ENCODE results near the gene TACC2. TPM values are rescaled to one million over a fixed set of nuclear protein-coding genes. Genes with fewer than 3 reads are reported as not detected.

TACC2 gene
- total and polyA plus RNA-seq, 2 donors (not counting 3 experiments of a cell fraction or from before 2014, with no cell fraction given): 14.4 to 46.2 TPM

GRCh38 chr10:122301811-122302115 lies 312.8 kb downstream of the TACC2 start:
- TF ChIP-seq EZH2 (IDR thresholded peaks at IDR 0.05; ENCODE audit: borderline replicate concordance, low read depth, low read length, severe bottlenecking): no peak
- TF ChIP-seq, protein P1, sequence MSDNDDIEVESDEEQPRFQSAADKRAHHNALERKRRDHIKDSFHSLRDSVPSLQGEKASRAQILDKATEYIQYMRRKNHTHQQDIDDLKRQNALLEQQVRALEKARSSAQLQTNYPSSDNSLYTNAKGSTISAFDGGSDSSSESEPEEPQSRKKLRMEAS (IDR thresholded peaks at IDR 0.05; ENCODE audit: insufficient read depth, insufficient read length): no peak
- no peak for TF ChIP-seq JUN (IDR thresholded peaks at IDR 0.05; ENCODE audit: borderline replicate concordance, insufficient read depth, insufficient read length, low read depth)
- TF ChIP-seq POLR2AphosphoS5 (IDR thresholded peaks at IDR 0.05; ENCODE audit: insufficient read depth, low read depth, low read length): no peak
- TF ChIP-seq POLR2A (IDR thresholded peaks at IDR 0.05; ENCODE audit: low read depth, low read length): no peak
- Histone ChIP-seq H3K36me3 (ENCODE audit: control insufficient read depth in 2 of 2, extremely low read depth in 1 of 2, insufficient read depth in 2 of 2, low read length in 2 of 2) (no peaks in the 10 kb centered on the region), H3K27ac (ENCODE audit: insufficient read depth, low read depth, low read length) (peak overlapping the region; percentile 13), H3K9me1 (replicated peaks; ENCODE audit: control insufficient read depth, extremely low read depth, insufficient read depth, low read length) (no peaks in the 10 kb centered on the region), H4K20me1 (replicated peaks; ENCODE audit: control insufficient read depth, extremely low read depth, insufficient read depth, low read length) (no peaks in the 10 kb centered on the region), H3K4me3 (replicated peaks in 1 of 3; ENCODE audit: insufficient read depth in 1 of 3, low read depth in 1 of 3, low read length in 3 of 3) (no peak overlapping the region), H3K4me2 (ENCODE audit: insufficient read depth, low read length) (no peak overlapping the region), H3K79me2 (ENCODE audit: control insufficient read depth, insufficient read depth, low read length) (no peaks in the 10 kb centered on the region), H3K9ac (replicated peaks; ENCODE audit: extremely low read depth, insufficient read depth, low read length) (no peak overlapping the region), H3K4me1 (ENCODE audit: control insufficient read depth, extremely low read depth, insufficient read depth, low read length) (peaks cover 2% of the 10 kb centered on the region), H3K27me3 (ENCODE audit: control insufficient read depth in 2 of 2, insufficient read depth in 2 of 2, low read length in 2 of 2) (no peaks in the 10 kb centered on the region), H2AFZ (ENCODE audit: low read depth, low read length) (no peak overlapping the region), H3K9me3 (replicated peaks; ENCODE audit: control insufficient read depth, insufficient read depth, low read length) (no peaks in the 10 kb centered on the region)
- ChIA-PET CTCF (interaction anchor here (0.9 to 2.6 kb wide), 12 partner anchors 10 to 264 kb away, joined by 3 to 17 read pairs (median 3); partner anchors contain the start of gene BTBD16), POLR2A (no interaction called here)
- intact Hi-C loops (cut with micrococcal nuclease): no loop called here
- BruUV-seq (replicated peaks): no TSS peak
- FAIRE-seq (no peak), DNase-seq (ENCODE audit: low read depth, low spot score) (no peak)
- dilution Hi-C loops (cut with MboI; ENCODE audit: extremely low pct_ligation_motif_present, low sequenced_read_pairs): no loop called here

DNA sequence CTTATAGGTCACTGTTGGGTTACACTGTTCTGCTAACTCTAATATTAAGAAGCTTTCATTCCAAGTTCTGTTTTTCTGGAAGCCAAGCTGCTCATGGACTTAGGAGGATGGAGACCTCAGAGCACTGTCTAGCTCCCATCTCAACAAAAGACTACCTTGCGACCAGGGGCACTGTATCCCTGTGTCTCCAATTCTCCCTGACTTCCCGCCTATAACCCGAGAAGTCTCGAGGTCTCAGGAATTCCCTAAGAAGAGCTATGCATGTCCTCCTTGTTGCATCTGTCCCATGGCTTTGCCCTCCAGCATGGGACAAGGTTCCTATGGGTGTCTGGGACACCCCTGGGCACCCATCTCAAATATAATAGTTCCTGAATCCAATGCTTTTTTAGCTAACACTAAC lies 313.4 kb downstream of the TACC2 start:
- DNase-seq (ENCODE audit: low read depth, low spot score) (no peak), FAIRE-seq (no peak)
- H3K4me3 ChIP-seq (replicated peaks in 1 of 3; ENCODE audit: insufficient read depth in 1 of 3, low read depth in 1 of 3, low read length in 3 of 3): no peak overlapping the region
- dilution Hi-C loops (cut with MboI; ENCODE audit: extremely low pct_ligation_motif_present, low sequenced_read_pairs): no loop called here
- H3K36me3 ChIP-seq (ENCODE audit: control insufficient read depth in 2 of 2, extremely low read depth in 1 of 2, insufficient read depth in 2 of 2, low read length in 2 of 2): no peaks in the 10 kb centered on the region
- H2AFZ ChIP-seq (ENCODE audit: low read depth, low read length): no peak overlapping the region
- no peaks in the 10 kb centered on the region for H3K79me2 ChIP-seq (ENCODE audit: control insufficient read depth, insufficient read depth, low read length)
- POLR2A ChIA-PET: no interaction called here
- H3K4me2 ChIP-seq (ENCODE audit: insufficient read depth, low read length): no peak overlapping the region
- no peaks in the 10 kb centered on the region for H3K9me3 ChIP-seq (replicated peaks; ENCODE audit: control insufficient read depth, insufficient read depth, low read length)
- H3K4me1 ChIP-seq (ENCODE audit: control insufficient read depth, extremely low read depth, insufficient read depth, low read length): peaks cover 8% of the 10 kb centered on the region
- no peak for TF ChIP-seq POLR2A (IDR thresholded peaks at IDR 0.05; ENCODE audit: low read depth, low read length)
- TF ChIP-seq POLR2AphosphoS5 (IDR thresholded peaks at IDR 0.05; ENCODE audit: insufficient read depth, low read depth, low read length): no peak
- TF ChIP-seq GATA2 (IDR thresholded peaks at IDR 0.05; ENCODE audit: insufficient read depth, insufficient read length, low read depth, low read length): no peak
- no TSS peak for BruUV-seq (replicated peaks)
- H4K20me1 ChIP-seq (replicated peaks; ENCODE audit: control insufficient read depth, extremely low read depth, insufficient read depth, low read length): no peaks in the 10 kb centered on the region
- no peaks in the 10 kb centered on the region for H3K27me3 ChIP-seq (ENCODE audit: control insufficient read depth in 2 of 2, insufficient read depth in 2 of 2, low read length in 2 of 2)
- intact Hi-C loops (cut with micrococcal nuclease): no loop called here
- CTCF ChIA-PET: interaction anchor here (1.0 to 2.6 kb wide), 10 partner anchors 9 to 263 kb away, joined by 3 to 17 read pairs (median 3); partner anchors contain the start of gene BTBD16
- no peaks in the 10 kb centered on the region for H3K9me1 ChIP-seq (replicated peaks; ENCODE audit: control insufficient read depth, extremely low read depth, insufficient read depth, low read length)
- H3K9ac ChIP-seq (replicated peaks; ENCODE audit: extremely low read depth, insufficient read depth, low read length): no peak overlapping the region
- H3K27ac ChIP-seq (ENCODE audit: insufficient read depth, low read depth, low read length): no peak overlapping the region
